ENCODE results near the gene RGR. TPM values are rescaled to one million over a fixed set of nuclear protein-coding genes. Genes with fewer than 3 reads are reported as not detected.

RGR gene
- total RNA-seq, 1 experiment from 2014 or later = not detected

- TF ChIP-seq POLR2A (IDR thresholded peaks at IDR 0.05; ENCODE audit: borderline replicate concordance, extremely low read depth, insufficient read depth, insufficient read length) (no peak), SIN3A (IDR thresholded peaks at IDR 0.05; ENCODE audit: low read depth) (no peak)
Measured at GRCh38 chr10:84267503-84268126, 22.8 kb downstream of the RGR start (continued).

- no peak overlapping the region for H3K4me3 ChIP-seq (replicated peaks in 1 of 2; ENCODE audit: low read depth in 1 of 2, low read length in 2 of 2)
- H3K9me3 ChIP-seq (ENCODE audit: control insufficient read depth in 1 of 2, insufficient read depth in 1 of 2, low read depth in 1 of 2, low read length in 2 of 2) = no peaks in the 10 kb centered on the region
- ATAC-seq (no peak), DNase-seq (ENCODE audit: low read depth, low spot score) (no peak)
- BruUV-seq (replicated peaks) = no TSS peak
- H3K36me3 ChIP-seq (ENCODE audit: control insufficient read depth in 1 of 2, insufficient read depth in 2 of 2, low read length in 2 of 2) = no peaks in the 10 kb centered on the region
- H2AFZ ChIP-seq (ENCODE audit: low read depth, low read length, poor library complexity, severe bottlenecking) = no peak overlapping the region
- no peaks in the 10 kb centered on the region for H4K20me1 ChIP-seq (ENCODE audit: insufficient read depth)
- H3K4me1 ChIP-seq (ENCODE audit: control insufficient read depth in 1 of 2, insufficient read depth in 2 of 2, low read length in 2 of 2) = peaks cover 0 to 23% of the 10 kb centered on the region in 2 experiments; a peak in 2 of 4 replicates
- no peak overlapping the region for H3K4me2 ChIP-seq (ENCODE audit: low read length)
- no peaks in the 10 kb centered on the region for H3K9me2 ChIP-seq (ENCODE audit: insufficient read depth)
- intact Hi-C loops (cut with micrococcal nuclease) = loop anchor here (5.0 to 10.0 kb wide), 3 partner anchors 58 to 446 kb away; partner anchors contain the start of gene CCSER2
- ChIA-PET CTCF (interaction anchor here (1.3 to 10.1 kb wide), 2 partner anchors 12 to 268 kb away, joined by 5 to 268 read pairs; no protein-coding TSS in a partner anchor), POLR2A (no interaction called here), RAD21 (ENCODE audit: low non-redundant PET in 1 of 2, low total read pairs in 2 of 2, uncharacterized antibody in 2 of 2, unreplicated experiment in 2 of 2) (interaction anchor here in 1 of 2 experiments (1.0 kb wide), 1 partner anchor 268 kb away, joined by 3 read pairs; no protein-coding TSS in a partner anchor)
- TF ChIP-seq MAX (IDR thresholded peaks at IDR 0.05) (peak; percentile 21; the same call in 1 of the 2 replicates), RAD21 (IDR thresholded peaks at IDR 0.05; ENCODE audit: low read depth) (no peak)
- no peak overlapping the region for H3K9ac ChIP-seq (ENCODE audit: low read length)
- no peaks in the 10 kb centered on the region for H3K27me3 ChIP-seq (ENCODE audit: insufficient read depth, low read length)
- no peaks in the 10 kb centered on the region for H3K79me2 ChIP-seq (ENCODE audit: insufficient read depth, low read length)
- H3K27ac ChIP-seq (ENCODE audit: low read depth, low read length) = no peak overlapping the region
Measured at GRCh38 chr10:84269162-84269561, 24.3 kb downstream of the RGR start.

- H3K79me2 ChIP-seq (ENCODE audit: insufficient read depth, low read length) = no peaks in the 10 kb centered on the region
- no peaks in the 10 kb centered on the region for H3K9me3 ChIP-seq (ENCODE audit: control insufficient read depth in 1 of 2, insufficient read depth in 1 of 2, low read depth in 1 of 2, low read length in 2 of 2)
- H2AFZ ChIP-seq (ENCODE audit: low read depth, low read length, poor library complexity, severe bottlenecking) = no peak overlapping the region
- no peaks in the 10 kb centered on the region for H3K27me3 ChIP-seq (ENCODE audit: insufficient read depth, low read length)
- H3K4me3 ChIP-seq (replicated peaks in 1 of 2; ENCODE audit: low read depth in 1 of 2, low read length in 2 of 2) = no peak overlapping the region
- RAD21 ChIA-PET (ENCODE audit: low non-redundant PET in 1 of 2, low total read pairs in 2 of 2, uncharacterized antibody in 2 of 2, unreplicated experiment in 2 of 2) = interaction anchor here in 1 of 2 experiments (1.0 kb wide), 1 partner anchor 267 kb away, joined by 3 read pairs; no protein-coding TSS in a partner anchor
- peak; percentile 20; the same call in 1 of the 2 replicates for ATAC-seq
- POLR2A ChIA-PET = no interaction called here
- DNase-seq (ENCODE audit: low read depth, low spot score) = peak; percentile 66
- peak overlapping the region; percentile 5; the same call in 1 of the 2 replicates for H3K4me2 ChIP-seq (ENCODE audit: low read length)
- H3K9ac ChIP-seq (ENCODE audit: low read length) = no peak overlapping the region
- peaks cover 0 to 18% of the 10 kb centered on the region in 2 experiments; a peak in 2 of 4 replicates for H3K4me1 ChIP-seq (ENCODE audit: control insufficient read depth in 1 of 2, insufficient read depth in 2 of 2, low read length in 2 of 2)
- BruUV-seq (replicated peaks) = no TSS peak
- peak; percentile 39; the same call in 1 of the 2 replicates for TF ChIP-seq SIN3A (IDR thresholded peaks at IDR 0.05; ENCODE audit: low read depth)
- peak; percentile 36; the same call in 1 of the 2 replicates for TF ChIP-seq EGR1 (IDR thresholded peaks at IDR 0.05; ENCODE audit: low read depth)
- TF ChIP-seq SP1 (IDR thresholded peaks at IDR 0.05; ENCODE audit: low read depth) = peak; percentile 66
- peak; percentile 51; the same call in 1 of the 2 replicates for TF ChIP-seq MAX (IDR thresholded peaks at IDR 0.05)
- TF ChIP-seq TCF7L2 (IDR thresholded peaks at IDR 0.05; ENCODE audit: borderline replicate concordance, extremely low read depth, insufficient read depth, insufficient read length) = no peak
- TF ChIP-seq EZH2 (IDR thresholded peaks at IDR 0.05) = no peak
- peak; percentile 51 for TF ChIP-seq FOSL1 (IDR thresholded peaks at IDR 0.05; ENCODE audit: low read depth)
- peak; percentile 58 for TF ChIP-seq JUND (IDR thresholded peaks at IDR 0.05)
- TF ChIP-seq CEBPB (IDR thresholded peaks at IDR 0.05; ENCODE audit: low read depth) = peak; percentile 89
- H4K20me1 ChIP-seq (ENCODE audit: insufficient read depth) = no peaks in the 10 kb centered on the region
- CTCF ChIA-PET = interaction anchor here (1.3 to 10.1 kb wide), 2 partner anchors 13 to 268 kb away, joined by 5 to 268 read pairs; no protein-coding TSS in a partner anchor
- no peaks in the 10 kb centered on the region for H3K36me3 ChIP-seq (ENCODE audit: control insufficient read depth in 1 of 2, insufficient read depth in 2 of 2, low read length in 2 of 2)
- H3K9me2 ChIP-seq (ENCODE audit: insufficient read depth) = no peaks in the 10 kb centered on the region
- H3K27ac ChIP-seq (ENCODE audit: low read depth, low read length) = no peak overlapping the region
- intact Hi-C loops (cut with micrococcal nuclease) = loop anchor here (5.0 to 10.0 kb wide), 3 partner anchors 58 to 445 kb away; partner anchors contain the start of gene CCSER2
Measured at GRCh38 chr10:84269773-84270172, 24.9 kb downstream of the RGR start.

Measured in HCT116 (cell line).